NB4 (cell line): ENCODE measurements around the gene C11orf16.
A peak's percentile ranks its signal among the peaks of the same experiment; 100 is the strongest.

Experiments
- DNase-seq: peaks from one replicate; pipeline ENCODE4 v3.0.0; 2010; ENCODE audit warnings: low read depth
- H3K4me3 ChIP-seq: one replicate; pipeline ENCODE4 v1.5.1; 2011; ENCODE audit warnings: mild to moderate bottlenecking, low read depth, low read length, moderate library complexity
- MYC ChIP-seq: IDR thresholded peaks from 2 replicates; pipeline ENCODE4 v1.6.1; 2011; ENCODE audit warnings: low read depth, low read length
- POLR2A ChIP-seq: IDR thresholded peaks from 2 replicates; pipeline ENCODE4 v1.6.1; 2011; ENCODE audit warnings: mild to moderate bottlenecking; ENCODE audit not compliant: insufficient read length; ENCODE audit errors: extremely low read depth
- TF ChIP-seq, protein P1 (sequence below): IDR thresholded peaks from 2 replicates; pipeline ENCODE4 v1.6.1; 2011; ENCODE audit warnings: low read depth, low read length
- TF ChIP-seq, protein P2 (sequence below): IDR thresholded peaks from one replicate; pipeline ENCODE4 v1.5.1; 2012; ENCODE audit warnings: low read depth, low read length

Gene C11orf16

DNA sequence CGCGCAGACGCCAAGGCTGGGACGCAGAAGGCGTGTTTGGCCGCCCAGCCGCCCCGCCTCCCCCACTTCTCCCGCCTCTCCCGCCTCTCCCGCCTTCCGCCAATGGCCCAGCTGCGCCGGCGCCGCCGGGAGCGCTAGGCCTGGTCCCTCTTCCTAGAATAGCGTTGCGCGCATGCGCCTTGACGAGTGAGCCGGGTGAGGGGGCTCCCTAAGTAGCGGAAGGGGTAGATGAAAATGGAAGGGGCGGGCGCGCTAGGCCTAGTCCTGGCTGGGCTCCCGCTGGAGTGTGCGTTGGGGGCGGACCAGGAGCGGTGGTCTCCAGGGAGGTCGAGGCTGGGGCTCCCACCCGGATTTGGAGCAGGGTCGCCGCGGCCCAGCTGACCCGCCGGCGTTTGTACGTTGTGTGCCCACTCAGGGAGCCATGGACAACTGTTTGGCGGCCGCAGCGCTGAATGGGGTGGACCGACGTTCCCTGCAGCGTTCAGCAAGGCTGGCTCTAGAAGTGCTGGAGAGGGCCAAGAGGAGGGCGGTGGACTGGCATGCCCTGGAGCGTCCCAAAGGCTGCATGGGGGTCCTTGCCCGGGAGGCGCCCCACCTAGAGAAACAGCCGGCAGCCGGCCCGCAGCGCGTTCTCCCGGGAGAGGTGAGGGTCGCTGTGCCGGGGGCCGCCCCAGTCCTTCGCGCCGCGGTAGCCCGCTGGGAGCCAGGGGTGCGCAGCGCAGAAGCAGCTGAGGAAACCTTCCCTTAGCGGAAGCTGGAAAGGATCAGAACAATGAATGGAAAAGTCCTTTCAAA, 21.5 kb downstream of the C11orf16 start, which contains the start of gene AKIP1:
AKIP1 (plus strand) TSS at position 161 of the 795 bp plus-strand sequence; CDS start at position 422, 261 bp downstream.
- H3K4me3 ChIP-seq, result peak within 1 kb of the TSS; percentile 82
- peak; percentile 97 for DNase-seq
- TF ChIP-seq, protein P1, sequence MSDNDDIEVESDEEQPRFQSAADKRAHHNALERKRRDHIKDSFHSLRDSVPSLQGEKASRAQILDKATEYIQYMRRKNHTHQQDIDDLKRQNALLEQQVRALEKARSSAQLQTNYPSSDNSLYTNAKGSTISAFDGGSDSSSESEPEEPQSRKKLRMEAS, result no peak
- TF ChIP-seq, protein P2, sequence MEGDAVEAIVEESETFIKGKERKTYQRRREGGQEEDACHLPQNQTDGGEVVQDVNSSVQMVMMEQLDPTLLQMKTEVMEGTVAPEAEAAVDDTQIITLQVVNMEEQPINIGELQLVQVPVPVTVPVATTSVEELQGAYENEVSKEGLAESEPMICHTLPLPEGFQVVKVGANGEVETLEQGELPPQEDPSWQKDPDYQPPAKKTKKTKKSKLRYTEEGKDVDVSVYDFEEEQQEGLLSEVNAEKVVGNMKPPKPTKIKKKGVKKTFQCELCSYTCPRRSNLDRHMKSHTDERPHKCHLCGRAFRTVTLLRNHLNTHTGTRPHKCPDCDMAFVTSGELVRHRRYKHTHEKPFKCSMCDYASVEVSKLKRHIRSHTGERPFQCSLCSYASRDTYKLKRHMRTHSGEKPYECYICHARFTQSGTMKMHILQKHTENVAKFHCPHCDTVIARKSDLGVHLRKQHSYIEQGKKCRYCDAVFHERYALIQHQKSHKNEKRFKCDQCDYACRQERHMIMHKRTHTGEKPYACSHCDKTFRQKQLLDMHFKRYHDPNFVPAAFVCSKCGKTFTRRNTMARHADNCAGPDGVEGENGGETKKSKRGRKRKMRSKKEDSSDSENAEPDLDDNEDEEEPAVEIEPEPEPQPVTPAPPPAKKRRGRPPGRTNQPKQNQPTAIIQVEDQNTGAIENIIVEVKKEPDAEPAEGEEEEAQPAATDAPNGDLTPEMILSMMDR, result no peak
- no peak for TF ChIP-seq MYC
- peak; percentile 68 for TF ChIP-seq POLR2A

DNA sequence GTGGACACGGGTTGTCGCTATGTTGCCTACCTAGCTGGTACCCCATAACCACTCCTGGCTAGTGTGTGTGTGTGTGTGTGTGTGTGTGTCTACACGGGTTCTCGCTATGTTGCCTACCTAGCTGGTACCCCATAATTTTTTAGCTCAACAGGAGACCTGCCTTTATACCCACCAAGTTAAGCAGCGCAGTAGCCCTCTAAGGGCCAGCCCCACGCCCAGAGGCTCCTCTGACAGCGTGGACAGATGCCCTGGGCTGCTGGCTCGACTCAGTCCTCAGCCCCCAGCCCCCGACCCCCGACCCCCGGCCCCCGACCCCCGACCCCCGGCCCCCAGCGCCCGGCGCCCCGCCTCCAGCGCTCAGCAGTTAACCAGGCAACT, 22.1 kb downstream of the C11orf16 start:
- no peak for DNase-seq
- TF ChIP-seq MYC (no peak), POLR2A (no peak)
- TF ChIP-seq, protein P1, result no peak
- TF ChIP-seq, protein P2, result no peak
- peak overlapping the region; percentile 59 for H3K4me3 ChIP-seq

DNA sequence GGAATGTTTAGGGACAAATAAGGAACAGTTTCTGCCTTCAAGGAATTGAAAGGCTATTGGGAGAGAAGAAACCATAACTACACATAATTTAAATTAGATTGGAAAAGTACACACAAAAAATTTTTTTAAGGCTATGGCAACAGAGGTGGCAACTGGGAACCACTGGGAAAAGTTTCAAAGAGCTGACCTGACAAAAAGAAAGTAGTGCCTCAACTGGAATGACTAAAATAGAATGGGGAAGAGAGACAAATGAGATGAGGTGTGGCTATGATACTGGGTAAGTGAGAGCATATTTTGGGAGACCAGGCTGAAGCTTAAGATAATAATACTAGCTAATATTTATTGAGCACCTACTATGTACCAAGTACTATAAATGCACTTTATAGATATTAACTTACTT, 24.6 kb downstream of the C11orf16 start:
- TF ChIP-seq, protein P1, result no peak
- TF ChIP-seq MYC, result no peak
- TF ChIP-seq, protein P2, result no peak
- DNase-seq, result no peak
- H3K4me3 ChIP-seq, result no peak overlapping the region

DNA sequence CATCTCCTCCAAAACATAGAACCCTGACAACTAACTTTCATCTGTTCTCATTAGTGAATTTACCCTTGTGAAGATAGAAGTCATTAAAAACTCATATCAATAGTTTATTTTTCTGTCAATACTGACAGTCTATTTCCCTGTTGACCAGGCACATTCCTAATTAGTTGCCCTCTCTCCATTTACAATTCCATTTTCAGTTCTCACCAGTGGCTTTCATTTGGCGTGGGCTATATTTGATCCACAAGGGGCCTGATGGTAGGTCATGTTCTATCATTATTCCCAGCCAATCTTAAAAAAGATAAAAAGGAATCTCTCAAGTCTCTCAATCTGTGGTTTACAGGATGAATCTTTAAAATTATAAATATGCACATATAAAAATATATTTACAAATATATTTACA, 25.6 kb downstream of the C11orf16 start:
- TF ChIP-seq, protein P2, result no peak
- TF ChIP-seq POLR2A (no peak), MYC (no peak)
- TF ChIP-seq, protein P1, result no peak
- DNase-seq, result no peak
- H3K4me3 ChIP-seq, result no peak overlapping the region

DNA sequence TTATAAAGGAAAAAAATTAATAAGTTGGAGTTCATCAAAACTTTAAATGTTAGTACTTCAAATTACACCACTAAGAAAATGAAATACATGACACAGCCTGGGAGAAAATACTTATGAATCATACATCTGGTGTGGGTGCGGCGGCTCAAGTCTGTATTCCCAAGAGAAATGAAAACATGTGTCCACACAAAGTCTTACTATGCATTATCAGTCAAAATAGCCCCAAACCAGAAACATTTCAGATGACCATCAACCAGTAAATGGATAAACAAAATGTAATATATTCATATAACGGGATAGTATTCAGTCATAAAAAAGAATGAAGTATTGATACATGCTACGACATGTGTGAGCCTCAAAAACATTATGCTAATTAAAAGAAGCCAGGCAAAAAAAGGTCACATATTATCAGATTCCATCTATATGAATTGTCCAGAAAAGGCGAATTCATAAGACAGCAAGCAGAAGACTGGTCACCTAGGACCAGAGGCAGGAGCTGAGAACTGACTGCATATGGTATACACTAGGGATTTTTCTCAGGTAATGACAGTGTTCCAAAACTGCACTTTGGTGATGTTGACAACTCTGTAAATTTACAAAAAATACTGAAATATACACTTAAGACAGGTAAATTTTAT, 27.1 kb downstream of the C11orf16 start:
- peak; percentile 45 for DNase-seq
- TF ChIP-seq, protein P2, result no peak
- TF ChIP-seq POLR2A (no peak), MYC (no peak)
- TF ChIP-seq, protein P1, result no peak
- no peak overlapping the region for H3K4me3 ChIP-seq
